Measurements from ENCODE around the gene LSM5. TPM values are rescaled to one million over a fixed set of nuclear protein-coding genes. Genes with fewer than 3 reads are reported as not detected.

Gene LSM5
- total and polyA plus RNA-seq, 9 of the 15 experiments (the other 6 are each of a cell fraction or from before 2014, with no cell fraction given): 36.3 to 620 (median 186) TPM

- TF ChIP-seq ZNF511 (CRISPR knock-in tag; IDR thresholded peaks at IDR 0.05) (no peak), ZBED1 (IDR thresholded peaks at IDR 0.05) (no peak), ASH1L (IDR thresholded peaks at IDR 0.05; ENCODE audit: borderline replicate concordance, low read depth, partially characterized antibody) (no peak)
Observed at GRCh38 chr7:32502728-32503127, 12.5 kb upstream of the LSM5 start (continued).

- H3K4me2 ChIP-seq (ENCODE audit: insufficient read depth, low read length): peak overlapping the region; percentile 52; the same call in 1 of the 2 replicates
- H3K9ac ChIP-seq (ENCODE audit: insufficient read depth in 1 of 2, low read depth in 2 of 2, low read length in 2 of 2): peak overlapping the region in 1 of 2 experiments; percentile 41; a peak in 2 of 4 replicates
- POLR2A ChIA-PET: interaction anchor here (1.2 to 1.3 kb wide), 2 partner anchors 12 to 26 kb away, joined by 3 to 4 read pairs; no protein-coding TSS in a partner anchor
- no peaks in the 10 kb centered on the region; the same call in 1 of the 2 replicates for H3K9me3 ChIP-seq (replicated peaks; ENCODE audit: control insufficient read depth, insufficient read depth, low read depth, low read length)
- DNase-seq (ENCODE audit: extremely low read depth in 1 of 4, low spot score in 3 of 4): no peak
- peaks cover 11 to 23% of the 10 kb centered on the region in 2 experiments; a peak in 4 of 5 replicates for H3K4me1 ChIP-seq (replicated peaks in 1 of 2; ENCODE audit: control insufficient read depth in 2 of 2, insufficient read depth in 2 of 2, low read length in 2 of 2)
- intact Hi-C loops (cut with micrococcal nuclease): no loop called here
- no peaks in the 10 kb centered on the region for H3K9me1 ChIP-seq (ENCODE audit: control insufficient read depth, insufficient read depth, low read length)
- H3K4me3 ChIP-seq: no peak overlapping the region
- WGBS (ENCODE audit: insufficient coverage, low coverage, missing lambda C conversion rate): 61% methylated on average over 1 of the region's 1 CpG
- H3K79me2 ChIP-seq (ENCODE audit: control insufficient read depth, insufficient read depth, low read length): peaks cover 97% of the 10 kb centered on the region
- peak; percentile 7; the same call in 2 of the 3 replicates for ATAC-seq
- FAIRE-seq: no peak
- 0 out of 2 replicates have a peak, but pooled peaks cover 3% of the 10 kb centered on the region for H4K20me1 ChIP-seq (replicated peaks; ENCODE audit: control insufficient read depth, insufficient read depth, low read length)
- no peak overlapping the region for H2AFZ ChIP-seq (ENCODE audit: low read depth, low read length)
- no peaks in the 10 kb centered on the region for H3K27me3 ChIP-seq (ENCODE audit: control insufficient read depth in 2 of 2, insufficient read depth in 2 of 2, low read length in 2 of 2)
- in situ Hi-C loops (cut with MboI): no loop called here
- CTCF ChIA-PET (ENCODE audit: low intra/inter-chr PET ratio): no interaction called here
- no TSS peak for BruUV-seq (replicated peaks)
- H3K27ac ChIP-seq (ENCODE audit: extremely low read depth, low read depth, low read length): peak overlapping the region; percentile 74; the same call in 2 of the 3 replicates
- H3K36me3 ChIP-seq (ENCODE audit: control insufficient read depth, insufficient read depth, low read length): peaks cover 23% of the 10 kb centered on the region; the same call in 1 of the 3 replicates
- TF ChIP-seq FOXK2 (conservative IDR thresholded peaks at IDR 0.05 in 1 of 2, IDR thresholded peaks at IDR 0.05 in 1 of 2; ENCODE audit: low read depth in 2 of 2) (no peak), ETV1 (tag; conservative IDR thresholded peaks at IDR 0.05; ENCODE audit: low read depth) (no peak), HBP1 (CRISPR knock-in tag; IDR thresholded peaks at IDR 0.05) (no peak), SLC30A9 (CRISPR knock-in tag; IDR thresholded peaks at IDR 0.05) (no peak), E2F6 (IDR thresholded peaks at IDR 0.05; ENCODE audit: borderline replicate concordance in 1 of 2, extremely low read depth in 1 of 2, insufficient read depth in 1 of 2, insufficient read length in 1 of 2, low read depth in 1 of 2, low read length in 1 of 2, poor library complexity in 1 of 2, severe bottlenecking in 1 of 2) (no peak), HDAC3 (IDR thresholded peaks at IDR 0.05; ENCODE audit: borderline replicate concordance, partially characterized antibody) (no peak), TOE1 (IDR thresholded peaks at IDR 0.05; ENCODE audit: borderline replicate concordance) (no peak), TOE1 (CRISPR knock-in tag; IDR thresholded peaks at IDR 0.05; ENCODE audit: borderline replicate concordance, low read depth) (no peak), NRF1 (conservative IDR thresholded peaks at IDR 0.05 in 1 of 2, IDR thresholded peaks at IDR 0.05 in 1 of 2) (no peak), BCL6 (CRISPR knock-in tag; IDR thresholded peaks at IDR 0.05) (no peak), SFPQ (IDR thresholded peaks at IDR 0.05; ENCODE audit: low read depth, low read length) (no peak)
Observed at GRCh38 chr7:32501522-32501921, 11.3 kb upstream of the LSM5 start.

Data from K562 (cell line).